Chondrocyte (in vitro differentiated cells): Measurements from ENCODE around the gene DIAPH2. TPM values are rescaled to one million over a fixed set of nuclear protein-coding genes. Genes with fewer than 3 reads are reported as not detected.

Source experiments
- DNase-seq: peaks from one replicate; pipeline ENCODE4 v3.0.0; 2021; ENCODE audit warnings: mixed read lengths, low spot score
- H3K27ac Mint-ChIP-seq: one replicate; pipeline ENCODE4 v1.8.0; 2021; ENCODE audit warnings: mild to moderate bottlenecking, moderate library complexity, mixed read lengths; ENCODE audit not compliant: unreplicated experiment
- H3K27me3 Mint-ChIP-seq: 2 replicates; pipeline ENCODE4 v1.8.0; 2021; ENCODE audit warnings: low read depth, mixed read lengths
- H3K36me3 Mint-ChIP-seq: 2 replicates; pipeline ENCODE4 v1.8.0; 2021; ENCODE audit warnings: low read depth, mixed read lengths
- H3K4me1 Mint-ChIP-seq: 2 replicates; pipeline ENCODE4 v1.8.0; 2021; ENCODE audit warnings: low read depth, mild to moderate bottlenecking, mixed read lengths
- H3K4me3 Mint-ChIP-seq: one replicate; pipeline ENCODE4 v1.8.0; 2021; ENCODE audit warnings: mild to moderate bottlenecking, moderate library complexity, mixed read lengths; ENCODE audit not compliant: unreplicated experiment
- H3K9me3 Mint-ChIP-seq: 2 replicates; pipeline ENCODE4 v1.8.0; 2021; ENCODE audit warnings: low read depth, mixed read lengths
- CTCF ChIP-seq: fragments of 200-600 bp; sonication (generic); IDR thresholded peaks from 2 replicates; pipeline ENCODE4 v1.5.0; 2021; ENCODE audit warnings: antibody characterized with exemption, mild to moderate bottlenecking, moderate library complexity
- total RNA-seq: library from RNA; stranded (reverse); gene quantifications from 3 replicates; pipeline ENCODE4 v1.2.1, GENCODE V29; 2021

DIAPH2 gene
- total RNA-seq, 1 donor from 2014 or later, result 14.5 TPM

GRCh38 chrX:97481228-97481627, 796.6 kb downstream of the DIAPH2 start:
- no peaks in the 10 kb centered on the region for H3K27me3 Mint-ChIP-seq

DNA sequence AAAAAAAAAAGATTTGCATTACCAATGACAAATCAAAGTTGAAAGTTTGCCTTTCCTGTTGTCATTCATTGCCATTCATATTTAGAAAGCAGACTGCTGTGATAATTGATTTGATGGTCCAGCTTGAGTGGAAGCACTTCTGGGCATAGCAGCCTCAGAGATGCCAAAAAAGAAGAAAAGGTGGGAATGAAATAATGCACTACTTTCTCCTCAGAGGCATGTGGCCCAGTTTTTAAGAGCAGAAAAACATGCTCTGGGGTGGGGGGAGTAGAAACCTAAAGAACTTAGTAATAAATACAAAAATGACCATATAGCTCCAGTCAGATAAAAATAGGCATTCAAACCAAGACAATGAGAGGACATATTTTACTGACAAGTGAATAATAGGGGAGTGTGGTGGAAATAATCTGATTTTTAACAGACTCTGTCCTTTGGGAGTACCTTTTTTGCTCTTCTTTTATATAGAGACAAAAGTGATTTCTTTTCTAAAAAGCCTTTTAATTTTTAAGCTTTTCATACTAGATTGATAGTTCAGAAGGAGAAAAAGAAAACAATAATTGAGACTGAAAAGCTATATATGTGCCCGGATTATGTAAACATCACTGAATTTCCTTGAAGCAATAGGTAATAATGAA, 798.1 kb downstream of the DIAPH2 start:
- Mint-ChIP-seq H3K4me1 (no peaks in the 10 kb centered on the region), H3K36me3 (no peaks in the 10 kb centered on the region), H3K27me3 (no peaks in the 10 kb centered on the region), H3K27ac (no peak overlapping the region), H3K9me3 (no peaks in the 10 kb centered on the region), H3K4me3 (no peak overlapping the region)
- DNase-seq, result no peak
- TF ChIP-seq CTCF, result no peak

More at GRCh38 chrX:97481228-97481627, 796.6 kb downstream of the DIAPH2 start:
- no peak for DNase-seq
- Mint-ChIP-seq H3K4me3 (no peak overlapping the region), H3K36me3 (no peaks in the 10 kb centered on the region), H3K27ac (no peak overlapping the region), H3K9me3 (no peaks in the 10 kb centered on the region), H3K4me1 (no peaks in the 10 kb centered on the region)
- TF ChIP-seq CTCF, result no peak

- H3K27me3 Mint-ChIP-seq, result no peaks in the 10 kb centered on the region
- H3K9me3 Mint-ChIP-seq, result peaks cover 9% of the 10 kb centered on the region
- no peak for TF ChIP-seq CTCF
- peaks cover 1% of the 10 kb centered on the region for H3K36me3 Mint-ChIP-seq
- H3K4me3 Mint-ChIP-seq, result no peak overlapping the region
- H3K4me1 Mint-ChIP-seq, result no peaks in the 10 kb centered on the region
- H3K27ac Mint-ChIP-seq, result no peak overlapping the region
- DNase-seq, result no peak
Measured at GRCh38 chrX:97490656-97491055, 806.0 kb downstream of the DIAPH2 start.

- Mint-ChIP-seq H3K27ac (no peak overlapping the region), H3K4me1 (no peaks in the 10 kb centered on the region), H3K36me3 (peaks cover 1% of the 10 kb centered on the region), H3K9me3 (peaks cover 9% of the 10 kb centered on the region), H3K4me3 (no peak overlapping the region), H3K27me3 (no peaks in the 10 kb centered on the region)
- TF ChIP-seq CTCF, result no peak
- DNase-seq, result no peak
Measured at GRCh38 chrX:97494756-97495372, 810.2 kb downstream of the DIAPH2 start.

DNA sequence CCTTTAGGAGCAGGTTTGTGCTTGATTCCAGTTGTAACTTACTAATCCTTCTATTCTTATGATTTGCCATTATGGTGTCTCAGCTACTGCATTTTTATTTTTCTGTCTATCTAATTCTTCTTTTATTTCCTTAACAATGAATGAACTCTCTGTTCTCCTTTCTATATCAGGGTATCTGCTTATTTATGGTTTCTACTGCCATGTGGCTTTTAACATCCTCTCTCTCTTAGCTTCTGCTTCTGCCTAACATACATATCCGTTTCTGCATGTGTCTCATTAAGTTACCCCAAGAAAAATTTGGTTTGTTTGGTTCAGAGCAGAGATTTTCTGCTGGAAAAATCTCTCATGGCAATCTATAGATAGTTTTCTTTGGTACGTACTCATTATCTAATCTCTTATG, 813.5 kb downstream of the DIAPH2 start:
- Mint-ChIP-seq H3K4me1 (no peaks in the 10 kb centered on the region), H3K9me3 (no peaks in the 10 kb centered on the region)
- TF ChIP-seq CTCF, result no peak

More for the DNA sequence above, 813.5 kb downstream of the DIAPH2 start:
- Mint-ChIP-seq H3K27ac (no peak overlapping the region), H3K36me3 (no peaks in the 10 kb centered on the region), H3K27me3 (no peaks in the 10 kb centered on the region), H3K4me3 (no peak overlapping the region)
- DNase-seq, result no peak
